Gastrocnemius medialis (tissue), 4 donors: ENCODE data around the gene OCA2. TPM values are rescaled to one million over a fixed set of nuclear protein-coding genes. Genes with fewer than 3 reads are reported as not detected.
"Not testable (repeated sequence)": the region's sequence is repeated elsewhere in the genome, so short reads cannot be mapped to it uniquely, and the experiment has no call there.

Experiments
- ATAC-seq, 2 donors: fragments of 150-250 bp; one replicate each; pipeline ENCODE4 v1.9.1; 2016
- DNase-seq, 2 donors: peaks; one replicate each; pipeline ENCODE4 v3.0.0-alpha.2; 2019
- H3K27ac ChIP-seq, 4 donors: fragments of 200-600 bp; sonication (generic); 1 replicate in 1 of 4; 2 replicates in 3 of 4; pipeline ENCODE4 v1.5.1; 2016 to 2018; ENCODE audit warnings: mild to moderate bottlenecking in 2 of 4, moderate library complexity in 1 of 4
- H3K27me3 ChIP-seq, 3 donors: fragments of 200-600 bp; sonication (generic) in 2 of 3; 1 replicate in 1 of 3; 2 replicates in 2 of 3; pipeline versions ENCODE4 v1.5.1 to v1.6.0; 2016 to 2019; ENCODE audit warnings: mild to moderate bottlenecking in 1 of 3, moderate library complexity in 1 of 3
- H3K36me3 ChIP-seq, 2 donors: fragments of 200-600 bp; sonication (generic) in 1 of 2; one replicate each; pipeline ENCODE4 v1.5.1; 2017 to 2018
- H3K4me1 ChIP-seq, 2 donors: fragments of 200-600 bp; sonication (generic) in 1 of 2; one replicate each; pipeline ENCODE4 v1.5.1; 2016 to 2017; ENCODE audit warnings: mild to moderate bottlenecking in 2 of 2
- H3K4me3 ChIP-seq, 4 donors: fragments of 200-600 bp; sonication (generic) in 3 of 4; 1 replicate in 1 of 4; 2 replicates in 3 of 4; pipeline ENCODE4 v1.5.1; 2016 to 2019; ENCODE audit warnings: mild to moderate bottlenecking in 2 of 4
- H3K9me3 ChIP-seq, 3 donors: fragments of 200-600 bp; sonication (generic) in 2 of 3; 1 replicate in 1 of 3; 2 replicates in 2 of 3; pipeline ENCODE4 v1.5.1; 2016 to 2019
- POLR2A ChIP-seq, 2 donors: fragments of 450-650 bp; IDR thresholded peaks; one replicate each; pipeline ENCODE4 v1.6.1; 2017; ENCODE audit warnings: antibody characterized with exemption in 2 of 2, mild to moderate bottlenecking in 2 of 2, moderate library complexity in 2 of 2
- in situ Hi-C, 4 donors: fragments of 200-750 bp; cut with MboI; loops; one replicate each; pipeline versions ENCODE4 v1.15.0 to v1.8.0; 2017; ENCODE audit warnings: low sequenced_read_pairs in 4 of 4
- intact Hi-C: fragments of 100-400 bp; cut with DNase I; formaldehyde crosslinking; loops from one replicate; pipeline ENCODE4 v1.15.1; 2023; ENCODE audit warnings: low total_unique reads
- total RNA-seq, 4 donors: library from RNA; depleted of rRNA; stranded (reverse); fragments of >200 nt; gene quantifications; one replicate each; pipeline versions ENCODE4 v1.1.0 to v1.2.3, GENCODE V29; 2016
- TF ChIP-seq, protein P1 (sequence below), 5 experiments: fragments of 450-650 bp in 3 of 5; fragments of 200-600 bp in 2 of 5; sonication (generic) in 2 of 5; IDR thresholded peaks in 4 of 5; conservative IDR thresholded peaks in 1 of 5; 1 replicate in 4 of 5; 2 replicates in 1 of 5; pipeline ENCODE4 v1.5.1; 2016 to 2019; ENCODE audit warnings: antibody characterized with exemption in 5 of 5, mild to moderate bottlenecking in 3 of 5, moderate library complexity in 3 of 5

OCA2 gene
- total RNA-seq, 4 donors from 2014 or later: 0.16 to 0.63 (median 0.41) TPM; not detected in 1

- TF ChIP-seq POLR2A (IDR thresholded peaks at IDR 0.05): no peak
- TF ChIP-seq, protein P1, sequence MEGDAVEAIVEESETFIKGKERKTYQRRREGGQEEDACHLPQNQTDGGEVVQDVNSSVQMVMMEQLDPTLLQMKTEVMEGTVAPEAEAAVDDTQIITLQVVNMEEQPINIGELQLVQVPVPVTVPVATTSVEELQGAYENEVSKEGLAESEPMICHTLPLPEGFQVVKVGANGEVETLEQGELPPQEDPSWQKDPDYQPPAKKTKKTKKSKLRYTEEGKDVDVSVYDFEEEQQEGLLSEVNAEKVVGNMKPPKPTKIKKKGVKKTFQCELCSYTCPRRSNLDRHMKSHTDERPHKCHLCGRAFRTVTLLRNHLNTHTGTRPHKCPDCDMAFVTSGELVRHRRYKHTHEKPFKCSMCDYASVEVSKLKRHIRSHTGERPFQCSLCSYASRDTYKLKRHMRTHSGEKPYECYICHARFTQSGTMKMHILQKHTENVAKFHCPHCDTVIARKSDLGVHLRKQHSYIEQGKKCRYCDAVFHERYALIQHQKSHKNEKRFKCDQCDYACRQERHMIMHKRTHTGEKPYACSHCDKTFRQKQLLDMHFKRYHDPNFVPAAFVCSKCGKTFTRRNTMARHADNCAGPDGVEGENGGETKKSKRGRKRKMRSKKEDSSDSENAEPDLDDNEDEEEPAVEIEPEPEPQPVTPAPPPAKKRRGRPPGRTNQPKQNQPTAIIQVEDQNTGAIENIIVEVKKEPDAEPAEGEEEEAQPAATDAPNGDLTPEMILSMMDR (IDR thresholded peaks at IDR 0.05 in 4 of 5, conservative IDR thresholded peaks at IDR 0.05 in 1 of 5): no peak
- H3K27ac ChIP-seq: no peak overlapping the region
- no peaks in the 10 kb centered on the region for H3K4me1 ChIP-seq
- in situ Hi-C loops (no loop called here), intact Hi-C loops (no loop called here)
- no peaks in the 10 kb centered on the region for H3K36me3 ChIP-seq
- no peaks in the 10 kb centered on the region for H3K9me3 ChIP-seq
- no peak overlapping the region for H3K4me3 ChIP-seq
- DNase-seq (no peak), ATAC-seq (no peak)
- H3K27me3 ChIP-seq: no peaks in the 10 kb centered on the region
Observed at GRCh38 chr15:27853624-27854455, 245.3 kb downstream of the OCA2 start.

DNA sequence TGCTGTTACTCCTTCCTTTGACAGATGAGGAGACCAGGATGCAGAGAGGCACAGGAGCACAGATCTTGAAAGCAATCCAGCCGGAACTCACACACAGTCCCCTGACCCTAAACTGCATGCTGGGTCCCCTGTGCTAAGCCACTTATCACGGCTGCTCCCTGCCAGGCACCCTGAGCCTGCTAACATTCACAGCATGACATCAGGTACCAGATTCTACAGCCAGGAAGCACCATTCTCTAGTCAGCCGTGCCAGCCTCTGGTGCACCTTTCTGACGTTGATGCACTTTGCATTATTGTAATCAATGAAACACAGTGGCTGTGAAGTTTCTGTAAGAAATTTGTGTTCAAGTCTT is 247.3 kb downstream of the OCA2 start:
- no peaks in the 10 kb centered on the region for H3K9me3 ChIP-seq
- no peaks in the 10 kb centered on the region for H3K36me3 ChIP-seq
- in situ Hi-C loops (no loop called here), intact Hi-C loops (no loop called here)
- no peak for ATAC-seq
- TF ChIP-seq, protein P1 (IDR thresholded peaks at IDR 0.05 in 4 of 5, conservative IDR thresholded peaks at IDR 0.05 in 1 of 5): no peak
- no peak for TF ChIP-seq POLR2A (IDR thresholded peaks at IDR 0.05)
- H3K27ac ChIP-seq: no peak overlapping the region
- no peak overlapping the region for H3K4me3 ChIP-seq
- no peak for DNase-seq
- H3K4me1 ChIP-seq: no peaks in the 10 kb centered on the region
- no peaks in the 10 kb centered on the region for H3K27me3 ChIP-seq

DNA sequence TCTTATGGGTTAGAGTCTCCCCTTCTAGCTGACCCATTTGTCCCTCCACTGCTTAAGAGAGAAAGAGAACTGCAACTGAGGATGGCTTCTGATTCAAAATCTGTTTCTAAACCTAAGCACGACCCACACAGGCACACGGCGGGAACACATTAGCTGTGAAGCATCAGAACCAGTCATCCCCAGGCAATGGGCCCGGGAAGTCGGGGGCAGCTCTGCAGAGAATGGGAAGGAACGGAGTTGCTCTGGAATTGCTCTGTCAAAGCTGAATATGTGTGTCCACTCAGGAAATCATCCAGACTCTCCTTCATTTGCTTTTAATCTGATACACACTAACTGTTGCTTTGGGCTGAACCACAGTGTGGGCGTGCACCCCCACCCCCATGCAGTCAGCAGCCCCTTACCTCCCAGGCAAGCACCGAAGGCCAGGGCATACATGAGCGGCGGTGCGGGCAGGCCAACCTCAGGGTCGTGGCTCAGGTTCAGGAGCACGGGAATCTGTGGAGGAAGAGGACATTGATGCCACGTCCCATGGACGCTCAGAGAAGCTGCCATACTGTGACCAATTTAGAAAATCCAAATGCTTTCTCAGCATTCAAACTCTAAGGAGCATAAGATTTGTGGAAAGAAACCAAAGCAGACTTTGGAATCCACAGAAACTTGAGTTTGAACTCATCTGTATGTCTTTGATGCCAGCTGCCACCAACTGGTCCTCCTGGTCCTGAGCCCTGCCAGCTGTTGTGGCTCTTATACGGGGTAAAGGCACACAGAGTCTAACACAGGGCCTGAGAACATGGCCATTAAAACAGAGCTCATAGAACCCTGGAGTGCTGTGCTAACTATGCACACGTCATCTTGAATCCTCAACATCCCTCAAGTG is 247.9 kb downstream of the OCA2 start:
- H3K27ac ChIP-seq: no peak overlapping the region
- intact Hi-C loops (no loop called here), in situ Hi-C loops (no loop called here)
- no peaks in the 10 kb centered on the region for H3K9me3 ChIP-seq
- no peak overlapping the region for H3K4me3 ChIP-seq
- H3K36me3 ChIP-seq: no peaks in the 10 kb centered on the region
- no peak for DNase-seq
- ATAC-seq: no peak
- TF ChIP-seq POLR2A (IDR thresholded peaks at IDR 0.05): no peak
- TF ChIP-seq, protein P1 (IDR thresholded peaks at IDR 0.05 in 4 of 5, conservative IDR thresholded peaks at IDR 0.05 in 1 of 5): no peak
- H3K4me1 ChIP-seq: no peaks in the 10 kb centered on the region
- H3K27me3 ChIP-seq: no peaks in the 10 kb centered on the region

DNA sequence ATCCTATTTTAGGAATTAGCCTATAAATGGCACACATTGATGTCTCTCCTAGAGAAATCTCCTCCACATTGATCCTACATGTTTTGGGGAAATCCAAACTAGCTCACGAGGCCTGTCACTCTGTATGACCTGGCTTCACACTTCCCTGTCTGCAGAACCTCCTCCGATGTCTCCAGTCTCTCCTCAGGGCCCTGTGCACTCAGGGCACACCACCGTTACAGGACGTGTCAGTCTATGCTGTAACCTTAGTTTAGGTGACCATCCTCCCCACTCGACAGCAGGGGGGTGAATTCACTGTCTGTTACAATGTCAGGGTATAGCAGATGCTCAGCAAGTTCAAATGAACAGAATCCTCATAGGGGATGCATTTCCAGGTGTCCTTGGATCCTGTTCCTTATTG is 249.1 kb downstream of the OCA2 start:
- Histone ChIP-seq H3K4me3 (no peak overlapping the region), H3K27me3 (no peaks in the 10 kb centered on the region), H3K9me3 (no peaks in the 10 kb centered on the region), H3K27ac (no peak overlapping the region), H3K36me3 (no peaks in the 10 kb centered on the region), H3K4me1 (no peaks in the 10 kb centered on the region)
- intact Hi-C loops: no loop called here
- no peak for ATAC-seq
- in situ Hi-C loops: no loop called here
- no peak for TF ChIP-seq POLR2A (IDR thresholded peaks at IDR 0.05)
- TF ChIP-seq, protein P1 (IDR thresholded peaks at IDR 0.05 in 4 of 5, conservative IDR thresholded peaks at IDR 0.05 in 1 of 5): no peak
- no peak for DNase-seq

DNA sequence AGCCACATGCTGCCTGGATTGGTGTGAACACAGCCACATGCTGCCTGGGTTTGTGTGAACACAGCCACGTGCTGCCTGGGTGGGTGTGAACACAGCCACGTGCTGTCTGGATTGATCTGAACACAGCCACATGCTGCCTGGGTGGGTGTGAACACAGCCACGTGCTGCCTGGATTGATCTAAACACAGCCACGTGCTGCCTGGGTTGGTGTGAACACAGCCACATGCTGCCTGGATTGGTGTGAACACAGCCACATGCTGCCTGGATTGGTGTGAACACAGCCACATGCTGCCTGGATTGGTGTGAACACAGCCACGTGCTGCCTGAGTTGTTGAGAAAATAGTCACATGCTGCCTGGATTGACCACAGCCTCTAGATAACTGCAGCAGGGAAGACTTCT is 250.2 kb downstream of the OCA2 start:
- H3K27ac ChIP-seq, DNase-seq, H3K9me3 ChIP-seq, H3K4me1 ChIP-seq, H3K4me3 ChIP-seq, intact Hi-C loops, H3K36me3 ChIP-seq, H3K27me3 ChIP-seq, in situ Hi-C loops, ATAC-seq: not testable (repeated sequence)
